GM12865 (cell line): ENCODE results near the gene ITGA11.

Experiments used
- DNase-seq: peaks from one replicate; pipeline ENCODE4 v3.0.0; 2010; ENCODE audit warnings: low read depth
- H3K4me3 ChIP-seq: 2 replicates; pipeline ENCODE4 v1.5.1; 2011; ENCODE audit warnings: mild to moderate bottlenecking, low read depth, low read length, control low read depth
- CTCF ChIP-seq: IDR thresholded peaks from 2 replicates; pipeline ENCODE4 v1.5.1; 2011; ENCODE audit warnings: low read length, control low read depth, low read depth, inconsistent platforms; ENCODE audit not compliant: insufficient read depth; ENCODE audit errors: missing control alignments

Gene ITGA11

GRCh38 chr15:68364028-68364659, 67.8 kb downstream of the ITGA11 start:
- no peak overlapping the region for H3K4me3 ChIP-seq
- TF ChIP-seq CTCF = no peak
- DNase-seq = no peak

GRCh38 chr15:68363353-68363752, 68.6 kb downstream of the ITGA11 start:
- no peak for DNase-seq
- TF ChIP-seq CTCF = no peak
- no peak overlapping the region for H3K4me3 ChIP-seq

- no peak overlapping the region for H3K4me3 ChIP-seq
- TF ChIP-seq CTCF = no peak
- no peak for DNase-seq
Measured at GRCh38 chr15:68362537-68363126, 69.3 kb downstream of the ITGA11 start.

- no peak overlapping the region for H3K4me3 ChIP-seq
- no peak for DNase-seq
- no peak for TF ChIP-seq CTCF
Measured at GRCh38 chr15:68360721-68361120, 71.2 kb downstream of the ITGA11 start.

GRCh38 chr15:68356778-68357177, 75.2 kb downstream of the ITGA11 start:
- H3K4me3 ChIP-seq = no peak overlapping the region
- DNase-seq = no peak
- no peak for TF ChIP-seq CTCF

- TF ChIP-seq CTCF = no peak
- peak; percentile 48 for DNase-seq
- H3K4me3 ChIP-seq = no peak overlapping the region
Measured at GRCh38 chr15:68354923-68355322, 77.0 kb downstream of the ITGA11 start.

GRCh38 chr15:68354268-68354667, 77.7 kb downstream of the ITGA11 start:
- no peak for TF ChIP-seq CTCF
- H3K4me3 ChIP-seq = no peak overlapping the region
- no peak for DNase-seq
